Epithelial cell of esophagus (primary cell): ENCODE data around the gene SPRR2D.

Experiments used
- DNase-seq: peaks from one replicate; pipeline ENCODE4 v3.0.0; 2010; ENCODE audit warnings: low read depth
- H3K4me3 ChIP-seq: 2 replicates; pipeline ENCODE4 v1.5.1; 2011; ENCODE audit warnings: mild to moderate bottlenecking, low read length, control low read depth
- CTCF ChIP-seq: IDR thresholded peaks from 2 replicates; pipeline ENCODE4 v1.5.1; 2011; ENCODE audit warnings: low read depth, mild to moderate bottlenecking, low read length, control low read depth, inconsistent platforms; ENCODE audit not compliant: insufficient read depth; ENCODE audit errors: missing control alignments

SPRR2D gene

GRCh38 chr1:152993186-152993585, 47.7 kb downstream of the SPRR2D start:
- no peak for DNase-seq
- no peak for TF ChIP-seq CTCF
- no peak overlapping the region for H3K4me3 ChIP-seq
